GM12878 (cell line): ENCODE data around the gene MTX1. TPM values are rescaled to one million over a fixed set of nuclear protein-coding genes. Genes with fewer than 3 reads are reported as not detected.

Experiments used
- BHLHE40 ChIP-seq, 2 experiments: fragments of 450-650 bp in 1 of 2; IDR thresholded peaks; 2 replicates each; pipeline ENCODE4 v1.6.1; 2011 to 2017; ENCODE audit warnings: low read depth in 2 of 2, borderline replicate concordance in 1 of 2, improper control_type of control experiment in 1 of 2, low read length in 1 of 2, mild to moderate bottlenecking in 1 of 2
- FOXM1 ChIP-seq: IDR thresholded peaks from 2 replicates; pipeline ENCODE4 v1.6.1; 2012; ENCODE audit warnings: low read depth, mild to moderate bottlenecking, inconsistent platforms, low read length, moderate library complexity
- JUNB ChIP-seq: IDR thresholded peaks from 2 replicates; pipeline ENCODE4 v1.6.1; 2016; ENCODE audit warnings: antibody characterized with exemption, mild to moderate bottlenecking
- KLF5 ChIP-seq: fragments of 450-650 bp; IDR thresholded peaks from 2 replicates; pipeline ENCODE4 v1.6.1; 2014; ENCODE audit warnings: mild to moderate bottlenecking; ENCODE audit not compliant: partially characterized antibody
- LARP7 ChIP-seq: fragments of 450-650 bp; IDR thresholded peaks from 2 replicates; pipeline ENCODE4 v1.6.1; 2017; ENCODE audit warnings: mild to moderate bottlenecking
- NR2F1 ChIP-seq: fragments of 450-650 bp; conservative IDR thresholded peaks from 2 replicates; pipeline ENCODE4 v1.6.1; 2017; ENCODE audit warnings: mild to moderate bottlenecking
- RAD21 ChIP-seq: IDR thresholded peaks from 2 replicates; pipeline ENCODE4 v1.6.1; 2011; ENCODE audit warnings: mild to moderate bottlenecking, low read depth, low read length, moderate library complexity; ENCODE audit not compliant: insufficient read depth
- SREBF1 ChIP-seq: IDR thresholded peaks from 2 replicates; pipeline ENCODE4 v1.6.1; 2012; ENCODE audit warnings: mild to moderate bottlenecking, low read length
- SUPT20H ChIP-seq: IDR thresholded peaks from 2 replicates; pipeline ENCODE4 v1.6.1; 2011; ENCODE audit warnings: low read depth, mild to moderate bottlenecking, low read length, moderate library complexity, borderline replicate concordance; ENCODE audit not compliant: control insufficient read depth
- TCF12 ChIP-seq: IDR thresholded peaks from 2 replicates; pipeline ENCODE4 v1.6.1; 2011; ENCODE audit warnings: low read depth, mild to moderate bottlenecking, low read length
- TCF3 ChIP-seq: IDR thresholded peaks from 2 replicates; pipeline ENCODE4 v1.6.1; 2012; ENCODE audit warnings: low read depth, mild to moderate bottlenecking, low read length, borderline replicate concordance; ENCODE audit not compliant: insufficient read depth
- WRNIP1 ChIP-seq: IDR thresholded peaks from 2 replicates; pipeline ENCODE4 v1.6.1; 2011; ENCODE audit warnings: low read depth, low read length, improper control_type of control experiment, borderline replicate concordance
- ZSCAN29 ChIP-seq: fragments of 450-650 bp; IDR thresholded peaks from 2 replicates; pipeline ENCODE4 v1.6.1; 2017; ENCODE audit warnings: mild to moderate bottlenecking, moderate library complexity
- polyA plus RNA-seq, 11 experiments: library from polyadenylated mRNA; depleted of rRNA in 4 of 11; unstranded in 6 of 11; stranded (reverse) in 5 of 11; fragments of >200 nt; fragmentation: Nextera tagmentation in 4 of 11; fragmentation: Illumina TruSeq in 1 of 11; extraction: Ambion mirVana in 4 of 11; extraction: Trizol in 1 of 11; gene quantifications; 1 replicate in 1 of 11; 2 replicates in 10 of 11; pipeline versions ENCODE4 v1.2.1 to v1.2.3, GENCODE V29; 2011 to 2016; ENCODE audit warnings: inconsistent platforms in 2 of 11, missing spikeins in 2 of 11, low read depth in 1 of 11
- total RNA-seq, 4 experiments: library from RNA; depleted of rRNA in 3 of 4; stranded (reverse); fragments of >200 nt in 3 of 4; fragmentation: Illumina TruSeq in 1 of 4; extraction: Trizol in 1 of 4; gene quantifications; 2 replicates each; pipeline versions ENCODE4 v1.2.1 to v1.2.3, GENCODE V29; 2013 to 2021
- TF ChIP-seq, protein P1 (sequence below): fragments of 450-650 bp; IDR thresholded peaks from 2 replicates; pipeline ENCODE4 v1.6.1; 2017; ENCODE audit warnings: low read depth, mild to moderate bottlenecking, moderate library complexity
- TF ChIP-seq, protein P2 (sequence below): fragments of 450-650 bp; IDR thresholded peaks from 2 replicates; pipeline ENCODE4 v1.6.1; 2017; ENCODE audit warnings: mild to moderate bottlenecking, low read depth, inconsistent platforms; ENCODE audit not compliant: poor library complexity, severe bottlenecking
- TF ChIP-seq, protein P3 (sequence below): fragments of 450-650 bp; IDR thresholded peaks from 2 replicates; pipeline ENCODE4 v1.6.1; 2018; ENCODE audit warnings: borderline replicate concordance, mild to moderate bottlenecking; ENCODE audit not compliant: partially characterized antibody
- TF ChIP-seq, protein P4 (sequence below): fragments of 150-350 bp; IDR thresholded peaks from 2 replicates; pipeline ENCODE4 v1.6.1; 2014; ENCODE audit warnings: mild to moderate bottlenecking, low read depth, low read length
- TF ChIP-seq, protein P5 (sequence below): fragments of 450-650 bp; IDR thresholded peaks from 2 replicates; pipeline ENCODE4 v1.6.1; 2018; ENCODE audit warnings: mild to moderate bottlenecking, low read depth, moderate library complexity; ENCODE audit not compliant: partially characterized antibody

The MTX1 gene
- total and polyA plus RNA-seq, 10 of the 15 experiments (the other 5 are each of a cell fraction or from before 2014, with no cell fraction given), result 15.8 to 92.0 (median 49.1) TPM

DNA sequence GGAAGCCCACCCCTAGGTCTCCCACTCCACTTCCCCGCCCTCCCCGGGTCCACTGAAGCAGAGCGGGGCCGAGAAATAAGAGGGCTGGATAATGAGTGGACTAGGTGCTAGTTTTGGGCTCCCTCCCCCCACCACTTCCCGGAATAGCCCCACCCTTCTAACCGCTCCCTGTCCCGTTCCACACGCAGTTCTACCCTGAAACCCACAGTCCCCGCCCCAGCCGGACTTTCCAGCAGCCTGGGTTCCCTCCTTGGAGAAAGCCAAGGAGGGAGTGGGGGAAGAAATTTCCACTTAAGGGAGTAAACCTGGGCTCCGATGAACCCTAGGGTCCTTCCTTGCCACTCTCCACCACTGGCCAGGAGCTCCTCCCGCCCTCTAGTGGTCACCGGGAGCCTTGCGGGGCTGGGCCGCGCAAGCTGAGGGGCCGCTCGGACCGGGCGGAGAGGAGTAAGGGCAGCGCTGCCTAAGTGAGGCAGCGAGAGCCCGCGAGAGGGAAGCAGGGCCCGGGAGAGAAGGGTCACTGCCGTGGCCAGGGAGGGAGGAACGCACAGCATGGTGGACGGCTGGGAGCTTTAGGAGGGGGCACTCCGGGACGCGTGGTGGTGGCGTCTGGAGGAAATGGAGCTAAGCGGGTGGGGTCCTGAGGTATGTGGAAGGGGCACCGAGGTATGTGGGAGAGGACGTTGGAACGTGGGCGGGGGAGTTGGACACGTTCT is 15.1 kb upstream of the MTX1 start (continued):
- TF ChIP-seq, protein P1, sequence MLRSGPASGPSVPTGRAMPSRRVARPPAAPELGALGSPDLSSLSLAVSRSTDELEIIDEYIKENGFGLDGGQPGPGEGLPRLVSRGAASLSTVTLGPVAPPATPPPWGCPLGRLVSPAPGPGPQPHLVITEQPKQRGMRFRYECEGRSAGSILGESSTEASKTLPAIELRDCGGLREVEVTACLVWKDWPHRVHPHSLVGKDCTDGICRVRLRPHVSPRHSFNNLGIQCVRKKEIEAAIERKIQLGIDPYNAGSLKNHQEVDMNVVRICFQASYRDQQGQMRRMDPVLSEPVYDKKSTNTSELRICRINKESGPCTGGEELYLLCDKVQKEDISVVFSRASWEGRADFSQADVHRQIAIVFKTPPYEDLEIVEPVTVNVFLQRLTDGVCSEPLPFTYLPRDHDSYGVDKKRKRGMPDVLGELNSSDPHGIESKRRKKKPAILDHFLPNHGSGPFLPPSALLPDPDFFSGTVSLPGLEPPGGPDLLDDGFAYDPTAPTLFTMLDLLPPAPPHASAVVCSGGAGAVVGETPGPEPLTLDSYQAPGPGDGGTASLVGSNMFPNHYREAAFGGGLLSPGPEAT, result peak; percentile 53; the same call in 1 of the 2 replicates
- 0 out of 2 replicates have a peak, but pooled peaks have one; percentile 34 for TF ChIP-seq TCF3
- TF ChIP-seq KLF5, result no peak
- TF ChIP-seq TCF12, result 0 out of 2 replicates have a peak, but pooled peaks have one; percentile 4
- TF ChIP-seq, protein P2, sequence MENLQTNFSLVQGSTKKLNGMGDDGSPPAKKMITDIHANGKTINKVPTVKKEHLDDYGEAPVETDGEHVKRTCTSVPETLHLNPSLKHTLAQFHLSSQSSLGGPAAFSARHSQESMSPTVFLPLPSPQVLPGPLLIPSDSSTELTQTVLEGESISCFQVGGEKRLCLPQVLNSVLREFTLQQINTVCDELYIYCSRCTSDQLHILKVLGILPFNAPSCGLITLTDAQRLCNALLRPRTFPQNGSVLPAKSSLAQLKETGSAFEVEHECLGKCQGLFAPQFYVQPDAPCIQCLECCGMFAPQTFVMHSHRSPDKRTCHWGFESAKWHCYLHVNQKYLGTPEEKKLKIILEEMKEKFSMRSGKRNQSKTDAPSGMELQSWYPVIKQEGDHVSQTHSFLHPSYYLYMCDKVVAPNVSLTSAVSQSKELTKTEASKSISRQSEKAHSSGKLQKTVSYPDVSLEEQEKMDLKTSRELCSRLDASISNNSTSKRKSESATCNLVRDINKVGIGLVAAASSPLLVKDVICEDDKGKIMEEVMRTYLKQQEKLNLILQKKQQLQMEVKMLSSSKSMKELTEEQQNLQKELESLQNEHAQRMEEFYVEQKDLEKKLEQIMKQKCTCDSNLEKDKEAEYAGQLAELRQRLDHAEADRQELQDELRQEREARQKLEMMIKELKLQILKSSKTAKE, result no peak
- TF ChIP-seq, protein P3, sequence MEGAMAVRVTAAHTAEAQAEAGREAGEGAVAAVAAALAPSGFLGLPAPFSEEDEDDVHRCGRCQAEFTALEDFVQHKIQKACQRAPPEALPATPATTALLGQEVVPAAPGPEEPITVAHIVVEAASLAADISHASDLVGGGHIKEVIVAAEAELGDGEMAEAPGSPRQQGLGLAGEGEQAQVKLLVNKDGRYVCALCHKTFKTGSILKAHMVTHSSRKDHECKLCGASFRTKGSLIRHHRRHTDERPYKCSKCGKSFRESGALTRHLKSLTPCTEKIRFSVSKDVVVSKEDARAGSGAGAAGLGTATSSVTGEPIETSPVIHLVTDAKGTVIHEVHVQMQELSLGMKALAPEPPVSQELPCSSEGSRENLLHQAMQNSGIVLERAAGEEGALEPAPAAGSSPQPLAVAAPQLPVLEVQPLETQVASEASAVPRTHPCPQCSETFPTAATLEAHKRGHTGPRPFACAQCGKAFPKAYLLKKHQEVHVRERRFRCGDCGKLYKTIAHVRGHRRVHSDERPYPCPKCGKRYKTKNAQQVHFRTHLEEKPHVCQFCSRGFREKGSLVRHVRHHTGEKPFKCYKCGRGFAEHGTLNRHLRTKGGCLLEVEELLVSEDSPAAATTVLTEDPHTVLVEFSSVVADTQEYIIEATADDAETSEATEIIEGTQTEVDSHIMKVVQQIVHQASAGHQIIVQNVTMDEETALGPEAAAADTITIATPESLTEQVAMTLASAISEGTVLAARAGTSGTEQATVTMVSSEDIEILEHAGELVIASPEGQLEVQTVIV, result no peak
- no peak for TF ChIP-seq ZSCAN29
- no peak for TF ChIP-seq SREBF1
- TF ChIP-seq RAD21, result peak; percentile 68
- peak in 1 of 2 experiments; percentile 15; a peak in 2 of 4 replicates for TF ChIP-seq BHLHE40 (IDR thresholded peaks at IDR 0.05; ENCODE audit: borderline replicate concordance in 1 of 2, low read depth in 2 of 2, low read length in 1 of 2)
- no peak for TF ChIP-seq FOXM1
- no peak for TF ChIP-seq SUPT20H
- TF ChIP-seq, protein P4, sequence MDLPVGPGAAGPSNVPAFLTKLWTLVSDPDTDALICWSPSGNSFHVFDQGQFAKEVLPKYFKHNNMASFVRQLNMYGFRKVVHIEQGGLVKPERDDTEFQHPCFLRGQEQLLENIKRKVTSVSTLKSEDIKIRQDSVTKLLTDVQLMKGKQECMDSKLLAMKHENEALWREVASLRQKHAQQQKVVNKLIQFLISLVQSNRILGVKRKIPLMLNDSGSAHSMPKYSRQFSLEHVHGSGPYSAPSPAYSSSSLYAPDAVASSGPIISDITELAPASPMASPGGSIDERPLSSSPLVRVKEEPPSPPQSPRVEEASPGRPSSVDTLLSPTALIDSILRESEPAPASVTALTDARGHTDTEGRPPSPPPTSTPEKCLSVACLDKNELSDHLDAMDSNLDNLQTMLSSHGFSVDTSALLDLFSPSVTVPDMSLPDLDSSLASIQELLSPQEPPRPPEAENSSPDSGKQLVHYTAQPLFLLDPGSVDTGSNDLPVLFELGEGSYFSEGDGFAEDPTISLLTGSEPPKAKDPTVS, result no peak
- TF ChIP-seq LARP7, result 0 out of 2 replicates have a peak, but pooled peaks have one; percentile 48
- no peak for TF ChIP-seq WRNIP1
- TF ChIP-seq, protein P5, sequence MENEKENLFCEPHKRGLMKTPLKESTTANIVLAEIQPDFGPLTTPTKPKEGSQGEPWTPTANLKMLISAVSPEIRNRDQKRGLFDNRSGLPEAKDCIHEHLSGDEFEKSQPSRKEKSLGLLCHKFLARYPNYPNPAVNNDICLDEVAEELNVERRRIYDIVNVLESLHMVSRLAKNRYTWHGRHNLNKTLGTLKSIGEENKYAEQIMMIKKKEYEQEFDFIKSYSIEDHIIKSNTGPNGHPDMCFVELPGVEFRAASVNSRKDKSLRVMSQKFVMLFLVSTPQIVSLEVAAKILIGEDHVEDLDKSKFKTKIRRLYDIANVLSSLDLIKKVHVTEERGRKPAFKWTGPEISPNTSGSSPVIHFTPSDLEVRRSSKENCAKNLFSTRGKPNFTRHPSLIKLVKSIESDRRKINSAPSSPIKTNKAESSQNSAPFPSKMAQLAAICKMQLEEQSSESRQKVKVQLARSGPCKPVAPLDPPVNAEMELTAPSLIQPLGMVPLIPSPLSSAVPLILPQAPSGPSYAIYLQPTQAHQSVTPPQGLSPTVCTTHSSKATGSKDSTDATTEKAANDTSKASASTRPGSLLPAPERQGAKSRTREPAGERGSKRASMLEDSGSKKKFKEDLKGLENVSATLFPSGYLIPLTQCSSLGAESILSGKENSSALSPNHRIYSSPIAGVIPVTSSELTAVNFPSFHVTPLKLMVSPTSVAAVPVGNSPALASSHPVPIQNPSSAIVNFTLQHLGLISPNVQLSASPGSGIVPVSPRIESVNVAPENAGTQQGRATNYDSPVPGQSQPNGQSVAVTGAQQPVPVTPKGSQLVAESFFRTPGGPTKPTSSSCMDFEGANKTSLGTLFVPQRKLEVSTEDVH, result no peak
- peak; percentile 40; the same call in 1 of the 2 replicates for TF ChIP-seq NR2F1
- no peak for TF ChIP-seq JUNB
